ENCODE data around the gene SELENOW. TPM values are rescaled to one million over a fixed set of nuclear protein-coding genes. Genes with fewer than 3 reads are reported as not detected.

Gene SELENOW
- total and polyA plus RNA-seq, 2 donors (not counting 1 experiment from before 2014, with no cell fraction given): 47.7 to 73.7 TPM

- no peak for DNase-seq
- H3K4me1 ChIP-seq (ENCODE audit: control insufficient read depth in 2 of 2, insufficient read depth in 2 of 2, low read length in 2 of 2): peaks cover 8 to 10% of the 10 kb centered on the region in 2 donors
- H3K4me2 ChIP-seq (replicated peaks; ENCODE audit: low read depth, low read length, poor library complexity, severe bottlenecking): no peak within 1 kb of the TSS
- no peak within 1 kb of the TSS for H3K9ac ChIP-seq (ENCODE audit: low read length)
- peaks cover 4% of the 10 kb centered on the region for H3K4me1 Mint-ChIP-seq
- no peak for ATAC-seq (ENCODE audit: low read depth)
- intact Hi-C loops (cut with micrococcal nuclease): no loop called here
- no peak within 1 kb of the TSS for H2AFZ ChIP-seq (ENCODE audit: insufficient read depth, low read depth, low read length, poor library complexity, severe bottlenecking)
- H3K4me3 ChIP-seq (ENCODE audit: control extremely low read depth in 1 of 5, extremely low read depth in 1 of 5, insufficient read depth in 1 of 5, low read depth in 2 of 5, low read length in 4 of 5): no peak within 1 kb of the TSS
- no peak for TF ChIP-seq EZH2 (IDR thresholded peaks at IDR 0.05; ENCODE audit: borderline replicate concordance, insufficient read depth, low read depth, low read length, poor library complexity, severe bottlenecking)
- TF ChIP-seq CTCF (IDR thresholded peaks at IDR 0.05): no peak
- ChIA-PET CTCF (interaction anchor here (1.0 kb wide), 1 partner anchor 48 kb away, joined by 3 read pairs; no protein-coding TSS in a partner anchor), POLR2A (no interaction called here)
- no peaks in the 10 kb centered on the region for H3K9me3 Mint-ChIP-seq (ENCODE audit: insufficient read depth)
- no peak within 1 kb of the TSS for H3K4me3 Mint-ChIP-seq
- peaks cover 43% of the 10 kb centered on the region for H3K27me3 Mint-ChIP-seq
- H3K27ac ChIP-seq (ENCODE audit: low read length in 2 of 2): no peak within 1 kb of the TSS
- WGBS (ENCODE audit: insufficient coverage): 71% methylated on average over 7 of the region's 15 CpGs
- H3K79me2 ChIP-seq (ENCODE audit: control insufficient read depth, insufficient read depth, low read length): no peaks in the 10 kb centered on the region
- H3K36me3 ChIP-seq (replicated peaks in 1 of 2; ENCODE audit: control extremely low read depth in 1 of 2, control insufficient read depth in 1 of 2, extremely low read depth in 1 of 2, insufficient read depth in 2 of 2, low read length in 1 of 2): no peaks in the 10 kb centered on the region
- no peaks in the 10 kb centered on the region for H3K9me3 ChIP-seq (ENCODE audit: control extremely low read depth in 1 of 3, control insufficient read depth in 2 of 3, insufficient read depth in 1 of 3, low read length in 2 of 3)
- H4K20me1 ChIP-seq (ENCODE audit: control insufficient read depth, insufficient read depth, low read length, poor library complexity, severe bottlenecking): no peaks in the 10 kb centered on the region
- H3K27me3 ChIP-seq (replicated peaks in 1 of 4; ENCODE audit: control extremely low read depth in 1 of 4, control insufficient read depth in 3 of 4, insufficient read depth in 4 of 4, low read length in 3 of 4): peaks cover 0 to 26% (median 4%) of the 10 kb centered on the region in 4 experiments
- no peak within 1 kb of the TSS for H3K27ac Mint-ChIP-seq
Observed at GRCh38 chr19:47821460-47822020, 43.0 kb downstream of the SELENOW start, which contains the start of gene CRX. TSS of gene CRX (plus strand) at chr19:47821937. CDS start at chr19:47834444, 12,507 bp downstream.

- Mint-ChIP-seq H3K27ac (no peak overlapping the region), H3K4me3 (no peak overlapping the region), H3K4me1 (peaks cover 4% of the 10 kb centered on the region), H3K9me3 (ENCODE audit: insufficient read depth) (peaks cover 6% of the 10 kb centered on the region), H3K27me3 (peaks cover 24% of the 10 kb centered on the region)
- H3K27me3 ChIP-seq (replicated peaks in 1 of 4; ENCODE audit: control extremely low read depth in 1 of 4, control insufficient read depth in 3 of 4, insufficient read depth in 4 of 4, low read length in 3 of 4): peaks cover 0 to 14% (median 4%) of the 10 kb centered on the region in 4 experiments
- H3K79me2 ChIP-seq (ENCODE audit: control insufficient read depth, insufficient read depth, low read length): no peaks in the 10 kb centered on the region
- no peaks in the 10 kb centered on the region for H3K36me3 ChIP-seq (replicated peaks in 1 of 2; ENCODE audit: control extremely low read depth in 1 of 2, control insufficient read depth in 1 of 2, extremely low read depth in 1 of 2, insufficient read depth in 2 of 2, low read length in 1 of 2)
- CTCF ChIA-PET: interaction anchor here (0.7 kb wide), 1 partner anchor 1251 kb away, joined by 3 read pairs; no protein-coding TSS in a partner anchor
- H3K9me3 ChIP-seq (ENCODE audit: control extremely low read depth in 1 of 3, control insufficient read depth in 2 of 3, insufficient read depth in 1 of 3, low read length in 2 of 3): peaks cover 0 to 4% (median 0%) of the 10 kb centered on the region in 3 donors
- no peak overlapping the region for H3K27ac ChIP-seq (ENCODE audit: low read length in 2 of 2)
- no peak overlapping the region for H3K4me2 ChIP-seq (replicated peaks; ENCODE audit: low read depth, low read length, poor library complexity, severe bottlenecking)
- POLR2A ChIA-PET: no interaction called here
- DNase-seq (no peak), ATAC-seq (ENCODE audit: low read depth) (no peak)
- H3K4me1 ChIP-seq (ENCODE audit: control insufficient read depth in 2 of 2, insufficient read depth in 2 of 2, low read length in 2 of 2): peaks cover 8 to 10% of the 10 kb centered on the region in 2 donors
- H4K20me1 ChIP-seq (ENCODE audit: control insufficient read depth, insufficient read depth, low read length, poor library complexity, severe bottlenecking): no peaks in the 10 kb centered on the region
- H2AFZ ChIP-seq (ENCODE audit: insufficient read depth, low read depth, low read length, poor library complexity, severe bottlenecking): no peak overlapping the region
- no peak for TF ChIP-seq CTCF (IDR thresholded peaks at IDR 0.05)
- no peak for TF ChIP-seq EZH2 (IDR thresholded peaks at IDR 0.05; ENCODE audit: borderline replicate concordance, insufficient read depth, low read depth, low read length, poor library complexity, severe bottlenecking)
- intact Hi-C loops (cut with micrococcal nuclease): no loop called here
- no peak overlapping the region for H3K4me3 ChIP-seq (ENCODE audit: control extremely low read depth in 1 of 5, extremely low read depth in 1 of 5, insufficient read depth in 1 of 5, low read depth in 2 of 5, low read length in 4 of 5)
- H3K9ac ChIP-seq (ENCODE audit: low read length): no peak overlapping the region
- WGBS (ENCODE audit: insufficient coverage): 100% methylated on average over 5 of the region's 6 CpGs
Observed at GRCh38 chr19:47824396-47824795, 45.9 kb downstream of the SELENOW start.
